Measurements from ENCODE around the gene FBLN2.

Gene FBLN2

GRCh38 chr3:13529196-13530112 lies 19.5 kb upstream of the FBLN2 start:
- in situ Hi-C loops (cut with MboI; ENCODE audit: low sequenced_read_pairs): no loop called here

GRCh38 chr3:13530241-13531009 lies 18.5 kb upstream of the FBLN2 start:
- in situ Hi-C loops (cut with MboI; ENCODE audit: low sequenced_read_pairs): no loop called here

- in situ Hi-C loops (cut with MboI; ENCODE audit: low sequenced_read_pairs): no loop called here
Measured at GRCh38 chr3:13532085-13532484, 16.8 kb upstream of the FBLN2 start.

GRCh38 chr3:13532631-13533030 lies 16.3 kb upstream of the FBLN2 start:
- in situ Hi-C loops (cut with MboI; ENCODE audit: low sequenced_read_pairs): no loop called here

- in situ Hi-C loops (cut with MboI; ENCODE audit: low sequenced_read_pairs): no loop called here
Measured at GRCh38 chr3:13533885-13534301, 15.0 kb upstream of the FBLN2 start.

GRCh38 chr3:13535526-13535875 lies 13.4 kb upstream of the FBLN2 start:
- in situ Hi-C loops (cut with MboI; ENCODE audit: low sequenced_read_pairs): no loop called here

GRCh38 chr3:13535905-13536304 lies 13.0 kb upstream of the FBLN2 start:
- in situ Hi-C loops (cut with MboI; ENCODE audit: low sequenced_read_pairs): no loop called here

GRCh38 chr3:13536432-13536831 lies 12.5 kb upstream of the FBLN2 start:
- in situ Hi-C loops (cut with MboI; ENCODE audit: low sequenced_read_pairs): no loop called here

- in situ Hi-C loops (cut with MboI; ENCODE audit: low sequenced_read_pairs): no loop called here
Measured at GRCh38 chr3:13536832-13537231, 12.1 kb upstream of the FBLN2 start.

GRCh38 chr3:13537244-13537908 lies 11.5 kb upstream of the FBLN2 start:
- in situ Hi-C loops (cut with MboI; ENCODE audit: low sequenced_read_pairs): no loop called here

- in situ Hi-C loops (cut with MboI; ENCODE audit: low sequenced_read_pairs): no loop called here
Measured at GRCh38 chr3:13537909-13538296, 11.0 kb upstream of the FBLN2 start.

GRCh38 chr3:13538520-13539291 lies 10.2 kb upstream of the FBLN2 start:
- in situ Hi-C loops (cut with MboI; ENCODE audit: low sequenced_read_pairs): no loop called here

GRCh38 chr3:13539292-13539638 lies 9.7 kb upstream of the FBLN2 start:
- in situ Hi-C loops (cut with MboI; ENCODE audit: low sequenced_read_pairs): no loop called here

- in situ Hi-C loops (cut with MboI; ENCODE audit: low sequenced_read_pairs): no loop called here
Measured at GRCh38 chr3:13539671-13540070, 9.3 kb upstream of the FBLN2 start.

GRCh38 chr3:13540297-13540995 lies 8.5 kb upstream of the FBLN2 start:
- in situ Hi-C loops (cut with MboI; ENCODE audit: low sequenced_read_pairs): no loop called here

GRCh38 chr3:13541691-13542090 lies 7.2 kb upstream of the FBLN2 start:
- in situ Hi-C loops (cut with MboI; ENCODE audit: low sequenced_read_pairs): no loop called here

- in situ Hi-C loops (cut with MboI; ENCODE audit: low sequenced_read_pairs): no loop called here
Measured at GRCh38 chr3:13542142-13542541, 6.8 kb upstream of the FBLN2 start.

- in situ Hi-C loops (cut with MboI; ENCODE audit: low sequenced_read_pairs): no loop called here
Measured at GRCh38 chr3:13543253-13543652, 5.7 kb upstream of the FBLN2 start.

GRCh38 chr3:13544293-13544831 lies 4.6 kb upstream of the FBLN2 start:
- in situ Hi-C loops (cut with MboI; ENCODE audit: low sequenced_read_pairs): no loop called here
